SU-DHL-6 (cell line): ENCODE data around the gene MAP3K15.
"Not testable (repeated sequence)": the region's sequence is repeated elsewhere in the genome, so short reads cannot be mapped to it uniquely, and the experiment has no call there.

ENCODE experiments used
- H2AFZ ChIP-seq: fragments of 200-600 bp; sonication (generic); 2 replicates; pipeline ENCODE4 v1.6.1; 2014; ENCODE audit warnings: low read depth, mild to moderate bottlenecking, moderate library complexity, mixed read lengths, antibody characterized with exemption, low read length; ENCODE audit not compliant: severe bottlenecking
- H3F3A ChIP-seq: fragments of 200-600 bp; shearing (Covaris generic); 2 replicates; pipeline ENCODE4 v1.6.0; 2016; ENCODE audit warnings: antibody characterized with exemption, mild to moderate bottlenecking; ENCODE audit not compliant: insufficient read depth
- H3K27ac ChIP-seq: fragments of 200-600 bp; sonication (generic); 2 replicates; pipeline ENCODE4 v1.5.1; 2016; ENCODE audit warnings: low read depth, mild to moderate bottlenecking, low read length, moderate library complexity, mixed read lengths
- H3K27me3 ChIP-seq: fragments of 200-600 bp; sonication (generic), shearing (Covaris generic); 2 replicates; pipeline ENCODE4 v1.6.0; 2014; ENCODE audit warnings: mild to moderate bottlenecking, low read length
- H3K36me3 ChIP-seq: fragments of 200-600 bp; sonication (generic); 2 replicates; pipeline ENCODE4 v1.6.1; 2014; ENCODE audit warnings: mild to moderate bottlenecking, low read length, mixed read lengths
- H3K4me2 ChIP-seq: fragments of 300-600, 200-600 bp; shearing (Covaris generic), sonication (generic); 2 replicates; pipeline ENCODE4 v1.6.0; 2014; ENCODE audit warnings: low read length, low read depth, mild to moderate bottlenecking; ENCODE audit not compliant: poor library complexity, severe bottlenecking
- H3K4me3 ChIP-seq: fragments of 200-600 bp; sonication (generic); 2 replicates; pipeline ENCODE4 v1.5.1; 2014; ENCODE audit warnings: antibody characterized with exemption, low read length, mild to moderate bottlenecking, mixed read lengths; ENCODE audit not compliant: insufficient read depth, poor library complexity, severe bottlenecking
- H3K79me2 ChIP-seq: fragments of 200-600 bp; sonication (generic); 2 replicates; pipeline ENCODE4 v1.6.1; 2014; ENCODE audit warnings: mild to moderate bottlenecking, low read length, moderate library complexity; ENCODE audit not compliant: insufficient read depth
- H3K9ac ChIP-seq: fragments of 200-600 bp; sonication (generic); 2 replicates; pipeline ENCODE4 v1.7.0; 2014; ENCODE audit warnings: mild to moderate bottlenecking, low read length
- H3K9me2 ChIP-seq: fragments of 200-600 bp; sonication (generic); replicated peaks from 2 replicates; pipeline ENCODE4 v1.6.1; 2014; ENCODE audit warnings: low read length; ENCODE audit not compliant: insufficient read depth
- H3K9me3 ChIP-seq: fragments of 200-600 bp; sonication (generic); 2 replicates; pipeline ENCODE4 v1.6.1; 2014; ENCODE audit warnings: low read length, mixed read lengths; ENCODE audit not compliant: insufficient read depth
- H4K20me1 ChIP-seq: fragments of 200-600 bp; sonication (generic); 2 replicates; pipeline ENCODE4 v1.6.1; 2014; ENCODE audit warnings: low read depth, mild to moderate bottlenecking, antibody characterized with exemption, low read length, moderate library complexity, mixed read lengths
- EZH2phosphoT487 ChIP-seq: fragments of 200-600 bp; sonication (generic), shearing (Covaris generic); conservative IDR thresholded peaks from 2 replicates; pipeline ENCODE4 v1.6.1; 2018; ENCODE audit warnings: mild to moderate bottlenecking, antibody characterized with exemption, low read length, moderate library complexity, mixed read lengths
- TF ChIP-seq, protein P1 (sequence below): fragments of 200-600 bp; sonication (generic); IDR thresholded peaks from one replicate; pipeline ENCODE4 v1.5.1; 2017; ENCODE audit warnings: antibody characterized with exemption, mild to moderate bottlenecking, low read length, moderate library complexity; ENCODE audit not compliant: insufficient read depth, poor library complexity, severe bottlenecking

The MAP3K15 gene

DNA sequence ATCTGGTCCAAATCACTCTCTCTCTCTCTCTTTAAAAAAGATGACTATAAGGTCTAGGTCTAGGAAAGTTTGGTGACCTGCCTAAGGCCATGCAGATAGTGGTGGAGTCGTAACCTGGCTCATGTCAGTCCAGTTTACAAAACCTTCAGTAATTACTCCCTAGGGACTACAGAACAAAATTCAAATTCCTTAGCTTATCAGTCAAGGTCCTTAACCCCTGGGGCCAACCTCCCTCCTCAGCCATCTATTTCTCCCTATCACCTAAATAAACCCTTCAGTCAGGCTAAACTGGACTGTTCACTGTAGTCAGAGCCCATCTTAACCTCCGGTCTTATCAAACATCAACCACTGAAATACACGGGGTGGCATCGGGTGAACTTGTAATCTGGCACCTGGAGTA lies 68.9 kb downstream of the MAP3K15 start:
- H3K9me3 ChIP-seq, result no peaks in the 10 kb centered on the region
- no peak for TF ChIP-seq EZH2phosphoT487
- TF ChIP-seq, protein P1, sequence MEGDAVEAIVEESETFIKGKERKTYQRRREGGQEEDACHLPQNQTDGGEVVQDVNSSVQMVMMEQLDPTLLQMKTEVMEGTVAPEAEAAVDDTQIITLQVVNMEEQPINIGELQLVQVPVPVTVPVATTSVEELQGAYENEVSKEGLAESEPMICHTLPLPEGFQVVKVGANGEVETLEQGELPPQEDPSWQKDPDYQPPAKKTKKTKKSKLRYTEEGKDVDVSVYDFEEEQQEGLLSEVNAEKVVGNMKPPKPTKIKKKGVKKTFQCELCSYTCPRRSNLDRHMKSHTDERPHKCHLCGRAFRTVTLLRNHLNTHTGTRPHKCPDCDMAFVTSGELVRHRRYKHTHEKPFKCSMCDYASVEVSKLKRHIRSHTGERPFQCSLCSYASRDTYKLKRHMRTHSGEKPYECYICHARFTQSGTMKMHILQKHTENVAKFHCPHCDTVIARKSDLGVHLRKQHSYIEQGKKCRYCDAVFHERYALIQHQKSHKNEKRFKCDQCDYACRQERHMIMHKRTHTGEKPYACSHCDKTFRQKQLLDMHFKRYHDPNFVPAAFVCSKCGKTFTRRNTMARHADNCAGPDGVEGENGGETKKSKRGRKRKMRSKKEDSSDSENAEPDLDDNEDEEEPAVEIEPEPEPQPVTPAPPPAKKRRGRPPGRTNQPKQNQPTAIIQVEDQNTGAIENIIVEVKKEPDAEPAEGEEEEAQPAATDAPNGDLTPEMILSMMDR, result no peak
- H3K4me3 ChIP-seq, result no peak overlapping the region

DNA sequence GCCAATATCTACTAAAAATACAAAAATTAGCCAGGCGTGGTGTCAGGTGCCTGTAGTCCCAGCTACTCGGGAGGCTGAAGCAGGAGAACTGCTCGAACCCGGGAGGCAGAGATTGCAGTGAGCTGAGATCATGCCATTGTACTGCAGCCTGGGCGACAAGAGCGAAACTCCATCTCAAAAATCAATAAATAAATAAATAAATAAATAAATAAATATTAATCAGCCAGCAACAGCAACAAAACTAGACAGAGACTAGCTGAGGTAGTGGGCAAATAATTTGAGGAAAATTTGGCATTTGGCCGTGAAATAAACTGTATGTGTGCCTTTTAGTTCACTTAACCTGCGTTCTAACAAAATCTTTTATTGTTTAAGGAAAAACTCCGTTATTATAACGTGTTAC lies 69.5 kb downstream of the MAP3K15 start:
- H2AFZ ChIP-seq, H3K27me3 ChIP-seq, H3K4me2 ChIP-seq: not testable (repeated sequence)

More for the DNA sequence above, 68.9 kb downstream of the MAP3K15 start:
- Histone ChIP-seq H3K9me2 (no peaks in the 10 kb centered on the region), H4K20me1 (no peaks in the 10 kb centered on the region), H3K27me3 (no peaks in the 10 kb centered on the region), H3K79me2 (no peaks in the 10 kb centered on the region), H2AFZ (no peak overlapping the region), H3K27ac (no peak overlapping the region), H3F3A (no peaks in the 10 kb centered on the region), H3K4me2 (no peak overlapping the region), H3K36me3 (no peaks in the 10 kb centered on the region), H3K9ac (no peak overlapping the region)

DNA sequence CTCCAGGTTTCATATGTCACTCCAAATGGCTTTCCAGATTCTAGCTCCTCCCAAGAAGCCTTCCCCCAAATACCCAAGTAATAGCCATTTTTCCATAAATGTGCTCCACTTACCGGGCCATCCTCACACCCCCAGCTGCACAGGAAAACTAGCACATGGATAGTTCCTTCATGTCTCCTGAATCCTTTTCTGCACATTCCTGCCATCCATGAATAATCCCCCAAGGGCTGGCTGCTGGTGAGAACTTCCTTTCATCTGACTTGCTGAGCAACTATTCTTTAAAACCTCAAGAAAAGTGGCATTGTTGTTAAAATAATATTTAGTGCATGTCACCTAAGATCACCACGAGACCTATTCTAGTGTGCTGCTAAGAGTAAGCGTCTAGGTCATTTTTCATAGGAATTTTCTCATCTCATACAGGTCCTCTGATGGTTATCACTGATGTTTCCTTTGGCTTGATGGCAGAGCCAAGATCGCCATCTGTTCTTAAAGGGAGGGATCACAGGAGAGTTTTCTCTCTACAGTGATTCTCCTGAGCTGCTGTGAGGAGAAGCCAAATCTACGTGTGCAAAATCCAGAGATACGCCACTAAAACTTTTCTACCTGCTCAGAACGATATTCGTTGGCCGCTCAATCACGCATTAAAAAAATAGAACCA lies 71.3 kb downstream of the MAP3K15 start:
- TF ChIP-seq, protein P1, result no peak
- Histone ChIP-seq H3F3A (no peaks in the 10 kb centered on the region), H3K4me3 (no peak overlapping the region), H3K9me2 (no peaks in the 10 kb centered on the region), H3K27me3 (no peaks in the 10 kb centered on the region), H3K79me2 (no peaks in the 10 kb centered on the region), H3K27ac (no peak overlapping the region), H4K20me1 (no peaks in the 10 kb centered on the region), H2AFZ (no peak overlapping the region), H3K36me3 (no peaks in the 10 kb centered on the region), H3K9ac (no peak overlapping the region), H3K4me2 (no peak overlapping the region), H3K9me3 (no peaks in the 10 kb centered on the region)

More for the DNA sequence above, 69.5 kb downstream of the MAP3K15 start:
- H3K9me2 ChIP-seq, H4K20me1 ChIP-seq, H3K27ac ChIP-seq, H3K4me3 ChIP-seq, H3K9ac ChIP-seq, H3F3A ChIP-seq, H3K36me3 ChIP-seq, H3K9me3 ChIP-seq, H3K79me2 ChIP-seq: not testable (repeated sequence)

DNA sequence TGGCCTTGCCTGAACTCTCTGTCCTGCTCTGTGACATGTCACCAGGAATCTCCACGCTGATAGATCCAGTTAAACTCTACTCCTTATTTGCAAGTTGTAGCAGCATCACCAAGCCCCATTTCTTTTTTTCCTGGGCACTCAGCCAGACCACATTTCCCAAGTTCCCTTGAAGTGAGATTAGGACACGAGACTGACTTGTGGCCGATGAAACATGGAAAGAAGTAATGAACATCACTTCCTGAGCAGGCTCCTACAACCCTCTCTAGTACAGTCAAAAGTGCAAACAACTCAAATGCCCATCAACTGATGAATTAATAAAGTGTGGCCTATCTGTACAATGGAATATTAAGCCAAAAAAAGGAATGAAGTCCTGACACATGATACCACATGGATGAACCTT lies 74.6 kb downstream of the MAP3K15 start:
- Histone ChIP-seq H3F3A (no peaks in the 10 kb centered on the region), H3K36me3 (no peaks in the 10 kb centered on the region), H3K27ac (no peak overlapping the region), H3K4me3 (no peak overlapping the region), H2AFZ (no peak overlapping the region), H4K20me1 (no peaks in the 10 kb centered on the region), H3K9me3 (no peaks in the 10 kb centered on the region), H3K9me2 (no peaks in the 10 kb centered on the region), H3K79me2 (no peaks in the 10 kb centered on the region), H3K27me3 (no peaks in the 10 kb centered on the region), H3K4me2 (no peak overlapping the region), H3K9ac (no peak overlapping the region)
- TF ChIP-seq EZH2phosphoT487, result no peak
- TF ChIP-seq, protein P1, result no peak

DNA sequence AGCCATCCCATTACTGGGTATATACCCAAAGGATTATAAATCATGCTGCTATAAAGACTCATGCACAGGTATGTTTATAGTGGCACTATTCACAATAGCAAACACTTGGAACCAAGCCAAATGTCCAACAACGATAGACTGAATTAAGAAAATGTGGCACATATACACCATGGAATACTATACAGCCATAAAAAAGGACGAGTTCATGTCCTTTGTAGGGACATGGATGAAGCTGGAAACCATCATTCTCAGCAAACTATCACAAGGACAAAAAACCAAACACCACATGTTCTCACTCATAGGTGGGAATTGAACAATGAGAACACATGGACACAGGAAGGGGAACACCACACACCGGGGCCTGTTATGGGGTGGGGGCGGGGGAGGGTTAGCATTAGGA lies 92.6 kb downstream of the MAP3K15 start:
- not testable (repeated sequence) for H4K20me1 ChIP-seq, H3K27ac ChIP-seq, H3K9ac ChIP-seq, H3K9me3 ChIP-seq, H3K27me3 ChIP-seq, H2AFZ ChIP-seq, H3K79me2 ChIP-seq, H3F3A ChIP-seq, H3K4me3 ChIP-seq, H3K36me3 ChIP-seq, H3K4me2 ChIP-seq, H3K9me2 ChIP-seq
